Placental pericyte (primary cell): ENCODE data around the gene GPR162. TPM values are rescaled to one million over a fixed set of nuclear protein-coding genes. Genes with fewer than 3 reads are reported as not detected.

ENCODE experiments used
- total RNA-seq: library from RNA; depleted of rRNA; stranded (reverse); fragments of >200 nt; gene quantifications from 2 replicates; pipeline ENCODE4 v1.2.3, GENCODE V29; 2012

The GPR162 gene, protein sequence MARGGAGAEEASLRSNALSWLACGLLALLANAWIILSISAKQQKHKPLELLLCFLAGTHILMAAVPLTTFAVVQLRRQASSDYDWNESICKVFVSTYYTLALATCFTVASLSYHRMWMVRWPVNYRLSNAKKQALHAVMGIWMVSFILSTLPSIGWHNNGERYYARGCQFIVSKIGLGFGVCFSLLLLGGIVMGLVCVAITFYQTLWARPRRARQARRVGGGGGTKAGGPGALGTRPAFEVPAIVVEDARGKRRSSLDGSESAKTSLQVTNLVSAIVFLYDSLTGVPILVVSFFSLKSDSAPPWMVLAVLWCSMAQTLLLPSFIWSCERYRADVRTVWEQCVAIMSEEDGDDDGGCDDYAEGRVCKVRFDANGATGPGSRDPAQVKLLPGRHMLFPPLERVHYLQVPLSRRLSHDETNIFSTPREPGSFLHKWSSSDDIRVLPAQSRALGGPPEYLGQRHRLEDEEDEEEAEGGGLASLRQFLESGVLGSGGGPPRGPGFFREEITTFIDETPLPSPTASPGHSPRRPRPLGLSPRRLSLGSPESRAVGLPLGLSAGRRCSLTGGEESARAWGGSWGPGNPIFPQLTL
- 1.1 TPM in 2 replicates for total RNA-seq

DNA sequence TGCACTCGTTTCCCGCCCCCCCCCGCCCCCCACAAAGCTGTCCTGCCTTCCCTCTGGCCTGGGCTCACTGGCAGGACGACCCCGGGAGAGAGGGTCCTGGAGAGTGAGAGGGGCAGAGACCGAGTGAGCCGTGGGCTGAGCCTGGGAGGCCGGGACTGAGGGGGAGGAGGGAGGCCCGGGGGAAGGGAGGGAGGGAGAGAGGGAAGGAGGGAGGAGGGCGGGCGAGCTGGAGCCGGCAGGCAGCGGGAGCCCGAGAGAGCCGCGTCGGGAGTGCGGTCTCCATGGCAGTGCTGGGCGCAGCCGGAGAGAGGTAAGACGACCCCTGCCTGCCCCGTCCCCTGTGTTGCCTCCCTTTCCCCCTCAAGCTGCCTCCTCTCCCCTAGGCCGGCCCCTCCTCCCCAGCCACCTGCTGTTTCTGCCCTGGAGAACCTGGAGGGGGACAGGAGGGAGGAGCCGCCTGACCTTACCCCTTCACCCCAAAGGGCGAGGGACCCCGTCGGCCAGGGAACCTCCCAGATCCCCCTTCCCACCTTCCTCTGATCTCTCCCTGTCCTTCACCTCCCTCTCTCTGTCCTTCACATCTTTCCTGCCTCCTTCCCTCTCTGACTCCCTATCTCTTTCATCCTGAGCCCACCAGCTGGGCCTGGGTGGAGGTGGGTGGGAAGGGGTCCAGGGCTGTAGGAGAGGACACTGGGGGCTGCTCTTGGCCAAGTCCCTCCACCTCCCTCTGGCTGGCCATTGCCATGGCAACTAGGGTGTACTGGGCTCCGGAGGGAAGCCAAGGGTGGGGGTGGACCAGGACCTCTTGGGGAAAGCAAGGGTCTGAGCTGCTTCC lies at the start of gene GPR162:
Gene GPR162 (plus strand): TSS at position 231 of the 835 bp plus-strand sequence. CDS start 2,078 bp downstream, outside the sequence.

DNA sequence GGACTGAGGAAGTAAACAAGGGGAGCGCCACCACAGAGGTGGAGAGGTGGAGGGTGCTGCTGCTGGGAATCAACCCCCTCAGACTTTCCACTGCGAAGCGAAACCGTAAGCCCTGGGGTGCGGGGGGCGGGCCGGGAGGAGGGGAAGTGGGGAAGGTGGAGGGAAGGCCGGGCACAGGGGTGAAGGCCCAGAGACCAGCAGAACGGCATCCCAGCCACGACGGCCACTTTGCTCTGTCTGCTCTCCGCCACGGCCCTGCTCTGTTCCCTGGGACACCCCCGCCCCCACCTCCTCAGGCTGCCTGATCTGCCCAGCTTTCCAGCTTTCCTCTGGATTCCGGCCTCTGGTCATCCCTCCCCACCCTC lies 49.3 kb upstream of the GPR162 start, which contains the start of gene LAG3:
Gene LAG3 (plus strand): TSS at position 190 of the 365 bp plus-strand sequence. CDS start 333 bp downstream, outside the sequence.

DNA sequence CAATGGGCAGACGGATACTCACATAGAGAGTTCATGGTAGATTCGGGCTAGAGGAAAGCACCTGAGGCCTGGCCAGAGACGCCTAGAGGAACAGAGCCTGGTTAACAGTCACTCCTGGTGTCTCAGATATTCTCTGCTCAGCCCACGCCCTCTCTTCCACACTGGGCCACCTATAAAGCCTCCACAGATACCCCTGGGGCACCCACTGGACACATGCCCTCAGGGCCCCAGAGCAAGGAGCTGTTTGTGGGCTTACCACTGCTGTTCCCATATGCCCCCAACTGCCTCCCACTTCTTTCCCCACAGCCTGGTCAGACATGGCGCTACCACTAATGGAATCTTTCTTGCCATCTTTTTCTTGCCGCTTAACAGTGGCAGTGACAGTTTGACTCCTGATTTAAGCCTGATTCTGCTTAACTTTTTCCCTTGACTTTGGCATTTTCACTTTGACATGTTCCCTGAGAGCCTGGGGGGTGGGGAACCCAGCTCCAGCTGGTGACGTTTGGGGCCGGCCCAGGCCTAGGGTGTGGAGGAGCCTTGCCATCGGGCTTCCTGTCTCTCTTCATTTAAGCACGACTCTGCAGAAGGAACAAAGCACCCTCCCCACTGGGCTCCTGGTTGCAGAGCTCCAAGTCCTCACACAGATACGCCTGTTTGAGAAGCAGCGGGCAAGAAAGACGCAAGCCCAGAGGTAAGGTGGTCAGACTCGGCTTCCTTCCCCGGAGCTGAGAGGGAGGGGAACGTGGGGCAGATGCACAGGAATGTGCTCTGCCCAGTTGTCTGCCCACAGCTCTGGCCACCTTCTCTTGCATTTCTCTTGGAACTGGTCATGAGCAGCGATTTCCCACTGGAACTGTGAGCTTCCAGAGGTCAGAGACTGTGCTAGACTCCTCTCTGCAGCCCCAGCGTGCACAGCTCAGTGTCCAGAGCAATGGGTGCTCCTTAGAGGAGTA lies 32.4 kb upstream of the GPR162 start, which contains the start of gene CD4:
Gene CD4 (plus strand): TSS at position 557 of the 953 bp plus-strand sequence. CDS start 10,611 bp downstream, outside the sequence.

DNA sequence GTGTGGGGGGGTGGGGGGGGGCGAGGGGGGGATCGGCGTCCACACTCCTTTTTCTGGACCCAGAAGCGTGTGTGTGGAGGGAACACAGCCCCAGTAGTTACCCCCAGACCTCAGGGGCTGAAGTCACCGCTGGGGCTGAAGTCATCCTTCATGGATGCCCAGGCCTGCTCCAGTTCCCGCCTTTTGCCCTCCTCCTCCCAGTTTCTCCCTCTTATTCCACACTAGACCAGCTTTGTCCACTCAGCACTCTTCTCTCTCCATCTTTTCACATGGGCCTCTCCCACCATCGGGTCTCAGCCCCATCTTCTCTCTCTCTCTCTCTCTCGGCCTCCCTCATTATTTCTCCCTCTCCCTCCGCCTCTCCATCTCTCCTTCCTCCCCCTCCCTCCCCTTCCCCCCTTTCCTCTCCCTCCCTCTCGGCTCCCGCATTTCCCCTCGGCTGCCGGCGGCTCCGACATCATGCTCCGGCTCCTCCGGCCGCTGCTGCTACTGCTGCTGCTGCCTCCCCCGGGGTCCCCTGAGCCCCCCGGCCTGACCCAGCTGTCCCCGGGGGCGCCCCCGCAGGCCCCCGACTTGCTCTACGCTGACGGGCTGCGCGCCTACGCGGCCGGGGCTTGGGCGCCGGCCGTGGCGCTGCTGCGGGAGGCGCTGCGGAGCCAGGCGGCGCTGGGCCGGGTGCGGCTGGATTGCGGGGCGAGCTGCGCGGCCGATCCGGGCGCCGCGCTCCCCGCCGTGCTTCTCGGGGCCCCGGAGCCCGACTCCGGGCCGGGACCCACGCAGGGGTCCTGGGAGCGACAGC lies 6.6 kb downstream of the GPR162 start, which contains the start of gene P3H3:
Gene P3H3 (plus strand): TSS at position 426 of the 799 bp plus-strand sequence. CDS start 34 bp downstream, at position 460.

DNA sequence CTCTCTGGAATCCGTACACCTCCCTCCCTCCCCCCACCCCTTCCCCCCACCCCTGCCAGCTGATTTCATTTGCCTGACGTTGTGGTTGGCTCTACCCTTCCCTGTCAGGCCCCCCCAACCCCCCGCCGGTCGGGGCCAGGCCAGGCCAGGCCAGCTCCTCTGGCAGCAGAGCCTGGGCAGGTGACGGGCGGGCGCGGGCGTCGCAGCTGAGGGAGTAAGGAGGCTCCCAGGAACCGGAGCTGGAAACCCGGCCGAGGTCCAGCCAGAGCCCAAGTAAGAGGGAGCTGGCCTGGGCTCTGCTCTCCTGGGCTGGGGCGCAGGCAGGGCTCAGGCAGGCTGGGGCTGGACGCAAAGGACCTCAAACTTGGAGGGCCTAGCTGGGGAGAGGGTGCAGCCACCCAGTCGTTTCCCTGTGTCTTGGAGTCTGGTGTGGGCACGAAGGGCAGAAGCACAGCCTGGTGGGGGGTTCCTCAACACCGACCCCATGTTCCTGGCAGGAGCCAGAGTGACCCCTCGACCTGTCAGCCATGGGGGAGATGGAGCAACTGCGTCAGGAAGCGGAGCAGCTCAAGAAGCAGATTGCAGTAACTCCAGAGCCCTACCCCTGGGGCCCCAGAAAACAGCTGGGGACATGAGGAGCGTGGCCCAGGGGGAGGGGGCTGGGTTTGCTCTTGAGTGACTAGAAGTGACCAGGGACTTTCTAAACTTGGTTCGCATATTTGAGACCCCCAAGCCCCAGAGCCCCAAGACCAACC lies 19.3 kb downstream of the GPR162 start, which contains the start of gene GNB3:
Gene GNB3 (plus strand): TSS at position 165 of the 755 bp plus-strand sequence. CDS start 363 bp downstream, at position 528.

GRCh38 chr12:6851153-6851920 lies 29.7 kb downstream of the GPR162 start, which contains the start of gene CDCA3:
Gene CDCA3 (minus strand): TSS chr12:6851286. CDS start chr12:6850952, 334 bp downstream.

DNA sequence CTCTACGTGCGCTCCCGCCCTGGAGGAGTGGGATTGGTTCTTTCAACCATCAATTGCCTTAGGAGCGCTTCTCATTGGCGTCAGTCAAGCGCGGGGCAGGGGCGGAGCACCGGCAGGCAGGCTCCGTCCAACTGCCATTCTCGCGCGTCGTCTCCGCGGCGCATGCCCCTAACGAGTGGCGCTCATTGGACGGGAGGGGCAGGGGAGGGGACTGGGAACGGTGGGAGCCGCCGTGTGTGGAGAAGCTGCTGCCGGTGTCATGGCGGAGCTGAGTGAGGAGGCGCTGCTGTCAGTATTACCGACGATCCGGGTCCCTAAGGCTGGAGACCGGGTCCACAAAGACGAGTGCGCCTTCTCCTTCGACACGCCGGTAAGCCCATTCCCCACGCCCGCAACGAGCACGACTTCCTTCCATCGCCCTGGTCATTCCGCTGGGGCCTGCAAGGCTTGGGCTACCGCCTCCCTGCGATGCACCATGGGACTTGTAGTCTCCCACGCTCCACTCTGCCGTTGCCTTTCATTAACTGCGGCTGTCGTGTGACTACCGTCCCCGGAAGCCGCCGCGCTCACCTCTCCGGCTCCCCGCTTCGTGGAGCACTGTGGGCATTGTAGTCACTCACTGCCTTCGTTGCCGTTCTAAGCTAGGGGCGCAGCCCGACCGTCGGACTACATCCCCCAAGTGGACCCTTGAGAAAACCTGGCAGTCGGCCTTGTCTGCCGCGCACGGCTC lies 30.5 kb downstream of the GPR162 start, which contains the start of gene USP5:
Gene USP5 (plus strand): TSS at position 230 of the 730 bp plus-strand sequence. CDS start 30 bp downstream, at position 260.

GRCh38 chr12:6867413-6868210 lies 46.0 kb downstream of the GPR162 start, which contains the start of gene TPI1:
Gene TPI1 (plus strand): TSS chr12:6867531. CDS start chr12:6867567, 36 bp downstream.

DNA sequence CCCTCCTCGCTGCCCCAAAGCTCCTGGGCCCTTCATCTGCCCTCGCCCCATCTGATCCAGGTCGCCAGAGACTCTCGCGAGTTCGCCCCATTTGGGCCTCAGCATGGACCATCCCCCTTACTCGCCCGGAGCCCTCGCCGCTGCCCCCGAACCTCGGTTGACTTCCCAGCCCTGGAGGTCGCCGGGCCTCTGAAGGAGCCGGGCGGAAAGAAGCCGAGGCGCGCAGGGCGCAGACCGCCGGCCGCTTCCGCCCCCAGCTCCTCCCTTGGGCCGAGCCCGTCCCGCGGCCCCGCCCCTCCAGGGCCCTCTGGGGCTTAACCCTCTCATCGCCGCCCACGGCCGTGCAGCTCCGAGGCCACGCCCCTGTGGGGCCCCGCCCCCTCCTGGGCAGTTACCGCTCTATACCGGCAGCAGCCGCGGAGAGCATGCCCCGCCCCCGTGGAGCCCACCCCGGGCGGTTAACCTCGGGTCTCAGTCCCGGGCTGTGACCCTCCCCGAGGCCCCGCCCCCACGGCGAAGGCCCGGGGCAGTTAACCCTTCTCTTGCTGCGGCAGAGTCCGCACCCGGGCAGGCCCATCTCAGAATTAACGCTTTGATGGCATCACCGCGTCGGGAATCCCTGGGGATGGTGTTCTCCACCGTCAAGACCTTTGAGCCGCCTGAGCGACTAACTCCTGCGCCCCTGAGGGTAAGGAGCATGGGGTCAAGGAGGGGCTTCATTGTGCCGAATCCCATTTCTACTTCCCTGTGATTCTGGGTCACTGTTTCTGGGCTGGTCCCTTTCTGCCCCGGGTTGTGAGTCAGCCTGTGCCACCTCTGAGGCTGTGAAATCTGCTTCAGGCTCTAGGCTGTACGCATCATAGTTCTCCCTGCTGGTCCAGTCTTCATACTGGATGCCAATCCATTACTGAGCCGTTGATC lies 51.7 kb downstream of the GPR162 start, which contains the start of gene SPSB2:
Gene SPSB2 (minus strand): TSS at position 210 of the 921 bp plus-strand sequence. CDS start 402 bp downstream, outside the sequence.

Other genes starting within 250 kb of the GPR162 start
- 239 and 306 TPM in 2 replicates for gene CHD4, start 214.4 kb upstream of the GPR162 start, total RNA-seq
- not detected in 2 replicates for gene LPAR5, start 185.9 kb upstream of the GPR162 start, total RNA-seq
- gene ACRBP, start 174.4 kb upstream of the GPR162 start, total RNA-seq: under 0.01 and 0.14 TPM in 2 replicates
- gene ING4, start 158.7 kb upstream of the GPR162 start, total RNA-seq: 23.2 and 64.3 TPM in 2 replicates
- 30.6 and 31.5 TPM in 2 replicates for gene ZNF384, start 132.4 kb upstream of the GPR162 start, total RNA-seq
- gene PIANP, start 121.0 kb upstream of the GPR162 start, total RNA-seq: not detected in 2 replicates
- gene COPS7A, start 97.8 kb upstream of the GPR162 start, total RNA-seq: 82.7 and 104 TPM in 2 replicates
- 144 and 234 TPM in 2 replicates for gene MLF2, start 68.7 kb upstream of the GPR162 start, total RNA-seq
- gene PTMS, start 55.5 kb upstream of the GPR162 start, total RNA-seq: 113 and 199 TPM in 2 replicates
- gene LAG3, start 49.3 kb upstream of the GPR162 start, total RNA-seq: 0.22 and 0.29 TPM in 2 replicates
- gene CD4, start 32.3 kb upstream of the GPR162 start, total RNA-seq: 0.57 and 1.1 TPM in 2 replicates
- 83.3 and 146 TPM in 2 replicates for gene P3H3, start 6.6 kb downstream of the GPR162 start, total RNA-seq
- 2.0 and 6.2 TPM in 2 replicates for gene GNB3, start 19.1 kb downstream of the GPR162 start, total RNA-seq
- 0.66 and 43.2 TPM in 2 replicates for gene CDCA3, start 29.5 kb downstream of the GPR162 start, total RNA-seq
- 64.3 and 117 TPM in 2 replicates for gene USP5, start 30.3 kb downstream of the GPR162 start, total RNA-seq
- gene TPI1, start 45.7 kb downstream of the GPR162 start, total RNA-seq: 386 and 739 TPM in 2 replicates
- gene SPSB2, start 51.5 kb downstream of the GPR162 start, total RNA-seq: 8.2 and 8.5 TPM in 2 replicates
- 3.4 and 14.0 TPM in 2 replicates for gene LRRC23, start 83.0 kb downstream of the GPR162 start, total RNA-seq
- 8.2 and 9.4 TPM in 2 replicates for gene ENO2, start 92.8 kb downstream of the GPR162 start, total RNA-seq
- gene ATN1, start 106.1 kb downstream of the GPR162 start, total RNA-seq: 15.6 and 17.9 TPM in 2 replicates
- gene RNU7-1, start 122.0 kb downstream of the GPR162 start, total RNA-seq: not detected in 2 replicates
- gene C12orf57, start 122.2 kb downstream of the GPR162 start, total RNA-seq: 69.3 and 175 TPM in 2 replicates
- gene PTPN6, start 129.5 kb downstream of the GPR162 start, total RNA-seq: 0.22 TPM in 1 of 2 replicates, not detected in the other
- gene PHB2, start 148.8 kb downstream of the GPR162 start, total RNA-seq: 186 and 248 TPM in 2 replicates
- gene EMG1, start 149.1 kb downstream of the GPR162 start, total RNA-seq: 38.5 and 41.5 TPM in 2 replicates
- 16.3 and 25.6 TPM in 2 replicates for gene LPCAT3, start 196.7 kb downstream of the GPR162 start, total RNA-seq
- gene C1S, start 238.9 kb downstream of the GPR162 start, total RNA-seq: 40.7 and 172 TPM in 2 replicates